ENCODE measurements around the gene UGT1A1.

The UGT1A1 gene

GRCh38 chr2:233807215-233807865 is 47.3 kb downstream of the UGT1A1 start:
- TF ChIP-seq TEAD4 (IDR thresholded peaks at IDR 0.05) (no peak), TCF12 (IDR thresholded peaks at IDR 0.05; ENCODE audit: low read depth) (no peak), CREB1 (IDR thresholded peaks at IDR 0.05; ENCODE audit: low read depth) (no peak), CEBPB (IDR thresholded peaks at IDR 0.05) (no peak), MAX (IDR thresholded peaks at IDR 0.05) (no peak), FOXM1 (IDR thresholded peaks at IDR 0.05; ENCODE audit: borderline replicate concordance, low read depth) (no peak), USF1 (IDR thresholded peaks at IDR 0.05) (no peak), RAD21 (IDR thresholded peaks at IDR 0.05; ENCODE audit: low read depth) (no peak), ZBTB7A (IDR thresholded peaks at IDR 0.05; ENCODE audit: low read depth) (no peak), NFIC (IDR thresholded peaks at IDR 0.05) (no peak)

GRCh38 chr2:233807966-233808935 is 48.2 kb downstream of the UGT1A1 start:
- TF ChIP-seq MAX (IDR thresholded peaks at IDR 0.05), result no peak
- no peak for TF ChIP-seq FOXM1 (IDR thresholded peaks at IDR 0.05; ENCODE audit: borderline replicate concordance, low read depth)
- TF ChIP-seq USF1 (IDR thresholded peaks at IDR 0.05), result no peak
- TF ChIP-seq TCF12 (IDR thresholded peaks at IDR 0.05; ENCODE audit: low read depth), result no peak
- no peak for TF ChIP-seq YY1 (IDR thresholded peaks at IDR 0.05; ENCODE audit: low read depth)
- TF ChIP-seq NFIC (IDR thresholded peaks at IDR 0.05), result no peak
- no peak for TF ChIP-seq CREB1 (IDR thresholded peaks at IDR 0.05; ENCODE audit: low read depth)
- TF ChIP-seq EP300 (IDR thresholded peaks at IDR 0.05; ENCODE audit: borderline replicate concordance), result no peak
- no peak for TF ChIP-seq EGR1 (IDR thresholded peaks at IDR 0.05)
- no peak for TF ChIP-seq TEAD4 (IDR thresholded peaks at IDR 0.05)
- TF ChIP-seq CEBPB (IDR thresholded peaks at IDR 0.05), result no peak
- TF ChIP-seq RAD21 (IDR thresholded peaks at IDR 0.05; ENCODE audit: low read depth), result no peak
- no peak for TF ChIP-seq TAF1 (IDR thresholded peaks at IDR 0.05; ENCODE audit: low read depth)
- TF ChIP-seq REST (IDR thresholded peaks at IDR 0.05; ENCODE audit: low read depth), result no peak
- TF ChIP-seq ZBTB7A (IDR thresholded peaks at IDR 0.05; ENCODE audit: low read depth), result no peak

GRCh38 chr2:233810385-233810784 is 50.3 kb downstream of the UGT1A1 start:
- TF ChIP-seq TCF12 (IDR thresholded peaks at IDR 0.05; ENCODE audit: low read depth) (no peak), CEBPB (IDR thresholded peaks at IDR 0.05) (no peak), ZBTB7A (IDR thresholded peaks at IDR 0.05; ENCODE audit: low read depth) (no peak), FOXM1 (IDR thresholded peaks at IDR 0.05; ENCODE audit: borderline replicate concordance, low read depth) (no peak), CREB1 (IDR thresholded peaks at IDR 0.05; ENCODE audit: low read depth) (no peak), MAX (IDR thresholded peaks at IDR 0.05) (peak; percentile 37; the same call in 1 of the 2 replicates), TEAD4 (IDR thresholded peaks at IDR 0.05) (no peak), NFIC (IDR thresholded peaks at IDR 0.05) (no peak), EP300 (IDR thresholded peaks at IDR 0.05; ENCODE audit: borderline replicate concordance) (no peak)

- no peak for TF ChIP-seq USF1 (IDR thresholded peaks at IDR 0.05)
- no peak for TF ChIP-seq TEAD4 (IDR thresholded peaks at IDR 0.05)
- no peak for TF ChIP-seq RAD21 (IDR thresholded peaks at IDR 0.05; ENCODE audit: low read depth)
- no peak for TF ChIP-seq EP300 (IDR thresholded peaks at IDR 0.05; ENCODE audit: borderline replicate concordance)
- TF ChIP-seq REST (IDR thresholded peaks at IDR 0.05; ENCODE audit: low read depth), result no peak
- no peak for TF ChIP-seq NFIC (IDR thresholded peaks at IDR 0.05)
- TF ChIP-seq CEBPB (IDR thresholded peaks at IDR 0.05), result no peak
- TF ChIP-seq MAX (IDR thresholded peaks at IDR 0.05), result no peak
Observed at GRCh38 chr2:233811087-233811486, 51.0 kb downstream of the UGT1A1 start.

Measured in Ishikawa (cell line).